ENCODE data around the gene INTS13.
"Not testable (repeated sequence)": the region's sequence is repeated elsewhere in the genome, so short reads cannot be mapped to it uniquely, and the experiment has no call there.

Gene INTS13

GRCh38 chr12:26937863-26938700 lies at the start of gene INTS13, which contains the start of gene FGFR1OP2:
INTS13 (minus strand) TSS chr12:26937981; CDS start chr12:26936803, 1,178 bp downstream.
FGFR1OP2 (plus strand) TSS chr12:26938470; CDS start chr12:26954159, 15,689 bp downstream.
- DNase-seq (ENCODE audit: low read depth in 2 of 2): peak; percentile 95 to 97

GRCh38 chr12:26982866-26983265 lies 45.1 kb upstream of the INTS13 start:
- no peak for DNase-seq (ENCODE audit: low read depth in 2 of 2)

- DNase-seq (ENCODE audit: low read depth in 2 of 2): no peak
Observed at GRCh38 chr12:26979733-26980132, 42.0 kb upstream of the INTS13 start.

GRCh38 chr12:26978801-26979200 lies 41.0 kb upstream of the INTS13 start:
- no peak for DNase-seq (ENCODE audit: low read depth in 2 of 2)

- DNase-seq (ENCODE audit: low read depth in 2 of 2): no peak
Observed at GRCh38 chr12:26976687-26977086, 38.9 kb upstream of the INTS13 start.

GRCh38 chr12:26971963-26972362 lies 34.2 kb upstream of the INTS13 start:
- DNase-seq (ENCODE audit: low read depth in 2 of 2): peak; percentile 40 to 49

- no peak for DNase-seq (ENCODE audit: low read depth in 2 of 2)
Observed at GRCh38 chr12:26970136-26970535, 32.4 kb upstream of the INTS13 start.

- DNase-seq (ENCODE audit: low read depth in 2 of 2): no peak
Observed at GRCh38 chr12:26966842-26967241, 29.1 kb upstream of the INTS13 start.

GRCh38 chr12:26963413-26963812 lies 25.6 kb upstream of the INTS13 start:
- DNase-seq (ENCODE audit: low read depth in 2 of 2): no peak

- no peak for DNase-seq (ENCODE audit: low read depth in 2 of 2)
Observed at GRCh38 chr12:26961803-26962202, 24.0 kb upstream of the INTS13 start.

GRCh38 chr12:26961391-26961790 lies 23.6 kb upstream of the INTS13 start:
- not testable (repeated sequence) for DNase-seq (ENCODE audit: low read depth in 2 of 2)

GRCh38 chr12:26954027-26954426 lies 16.2 kb upstream of the INTS13 start:
- DNase-seq (ENCODE audit: low read depth in 2 of 2): no peak

GRCh38 chr12:26953447-26953846 lies 15.7 kb upstream of the INTS13 start:
- no peak for DNase-seq (ENCODE audit: low read depth in 2 of 2)

- no peak for DNase-seq (ENCODE audit: low read depth in 2 of 2)
Observed at GRCh38 chr12:26948309-26948708, 10.5 kb upstream of the INTS13 start.

GRCh38 chr12:26941215-26941594 lies 3.4 kb upstream of the INTS13 start:
- no peak for DNase-seq (ENCODE audit: low read depth in 2 of 2)

- DNase-seq (ENCODE audit: low read depth in 2 of 2): no peak
Observed at GRCh38 chr12:26940516-26941214, 2.9 kb upstream of the INTS13 start.

- no peak for DNase-seq (ENCODE audit: low read depth in 2 of 2)
Observed at GRCh38 chr12:26939953-26940352, 2.2 kb upstream of the INTS13 start.

- no peak for DNase-seq (ENCODE audit: low read depth in 2 of 2)
Observed at GRCh38 chr12:26939192-26939832, 1.5 kb upstream of the INTS13 start.

- DNase-seq (ENCODE audit: low read depth in 2 of 2): no peak
Observed at GRCh38 chr12:26938701-26939062, 901 bp upstream of the INTS13 start.

GRCh38 chr12:26937443-26937862 lies 328 bp downstream of the INTS13 start:
- no peak for DNase-seq (ENCODE audit: low read depth in 2 of 2)

- DNase-seq (ENCODE audit: low read depth in 2 of 2): no peak
Observed at GRCh38 chr12:26936559-26937442, 980 bp downstream of the INTS13 start.

All from stimulated activated CD8-positive, alpha-beta memory T cell treated with anti-CD3 and anti-CD28 coated beads, Interleukin-15, amount 100 ng/mL, for 48 hours (primary cell).